Neural progenitor cell (in vitro differentiated cells): Measurements from ENCODE around the gene SBF2. TPM values are rescaled to one million over a fixed set of nuclear protein-coding genes. Genes with fewer than 3 reads are reported as not detected.

ENCODE experiments used
- DNase-seq: peaks from one replicate; pipeline ENCODE4 v3.0.0-alpha.2; 2016; ENCODE audit warnings: low spot score
- H2AFZ ChIP-seq: fragments of 200-600 bp; sonication (generic); replicated peaks from 2 replicates; pipeline ENCODE4 v1.6.1; 2016; ENCODE audit warnings: antibody characterized with exemption
- H3F3A ChIP-seq: fragments of 200-600 bp; sonication (generic); 2 replicates; pipeline ENCODE4 v1.6.1; 2016; ENCODE audit warnings: antibody characterized with exemption, low read depth
- H3K27ac ChIP-seq: fragments of 200-600 bp; sonication (generic); 2 replicates; pipeline ENCODE4 v1.5.1; 2016; ENCODE audit warnings: mild to moderate bottlenecking
- H3K27me3 ChIP-seq: fragments of 200-600 bp; sonication (generic); 2 replicates; pipeline ENCODE4 v1.6.1; 2016; ENCODE audit warnings: mild to moderate bottlenecking, moderate library complexity
- H3K36me3 ChIP-seq: fragments of 200-600 bp; sonication (generic); 2 replicates; pipeline ENCODE4 v1.5.1; 2016
- H3K4me1 ChIP-seq: fragments of 200-600 bp; sonication (generic); 2 replicates; pipeline ENCODE4 v1.6.1; 2016; ENCODE audit warnings: mixed run types
- H3K4me2 ChIP-seq: fragments of 200-600 bp; sonication (generic); 2 replicates; pipeline ENCODE4 v1.6.1; 2016
- H3K4me3 ChIP-seq: fragments of 200-600 bp; sonication (generic); 2 replicates; pipeline ENCODE4 v1.5.1; 2016
- H3K79me2 ChIP-seq: fragments of 200-600 bp; sonication (generic); 2 replicates; pipeline ENCODE4 v1.6.1; 2016; ENCODE audit warnings: low read depth
- H3K9ac ChIP-seq: fragments of 200-600 bp; sonication (generic); 2 replicates; pipeline ENCODE4 v1.6.1; 2016
- H3K9me3 ChIP-seq: fragments of 200-600 bp; sonication (generic); 2 replicates; pipeline ENCODE4 v1.5.1; 2016; ENCODE audit warnings: low read depth
- H4K20me1 ChIP-seq: fragments of 200-600 bp; sonication (generic); 2 replicates; pipeline ENCODE4 v1.6.1; 2016; ENCODE audit warnings: low read depth
- H3K27ac Mint-ChIP-seq: 3 replicates; pipeline ENCODE4 v1.8.0; 2021; ENCODE audit warnings: mixed read lengths
- H3K27me3 Mint-ChIP-seq: 2 replicates; pipeline ENCODE4 v1.8.0; 2022; ENCODE audit warnings: low read depth, mild to moderate bottlenecking, inconsistent platforms, moderate library complexity, mixed read lengths; ENCODE audit not compliant: insufficient read depth
- H3K36me3 Mint-ChIP-seq: 3 replicates; pipeline ENCODE4 v1.8.0; 2021; ENCODE audit warnings: mixed read lengths
- H3K4me1 Mint-ChIP-seq: 3 replicates; pipeline ENCODE4 v1.8.0; 2021; ENCODE audit warnings: mixed read lengths
- H3K4me3 Mint-ChIP-seq: 3 replicates; pipeline ENCODE4 v1.8.0; 2021; ENCODE audit warnings: mild to moderate bottlenecking, moderate library complexity, mixed read lengths
- H3K9me3 Mint-ChIP-seq: 3 replicates; pipeline ENCODE4 v1.8.0; 2020; ENCODE audit warnings: mixed read lengths
- CTCF ChIP-seq: fragments of 200-600 bp; sonication (generic); IDR thresholded peaks from 2 replicates; pipeline ENCODE4 v1.5.1; 2017; ENCODE audit warnings: antibody characterized with exemption, mild to moderate bottlenecking
- EZH2 ChIP-seq: fragments of 200-600 bp; sonication (generic); IDR thresholded peaks from 2 replicates; pipeline ENCODE4 v1.6.1; 2017; ENCODE audit warnings: antibody characterized with exemption, mild to moderate bottlenecking, moderate library complexity
- EZH2phosphoT487 ChIP-seq: fragments of 200-600 bp; sonication (generic); IDR thresholded peaks from 2 replicates; pipeline ENCODE4 v1.6.1; 2017; ENCODE audit warnings: antibody characterized with exemption
- total RNA-seq: library from RNA; depleted of rRNA; stranded (reverse); fragments of >200 nt; gene quantifications from 2 replicates; pipeline ENCODE4 v1.2.3, GENCODE V29; 2015; ENCODE audit warnings: low replicate concordance

SBF2 gene
- total RNA-seq, 1 donor from 2014 or later, result 48.2 TPM

DNA sequence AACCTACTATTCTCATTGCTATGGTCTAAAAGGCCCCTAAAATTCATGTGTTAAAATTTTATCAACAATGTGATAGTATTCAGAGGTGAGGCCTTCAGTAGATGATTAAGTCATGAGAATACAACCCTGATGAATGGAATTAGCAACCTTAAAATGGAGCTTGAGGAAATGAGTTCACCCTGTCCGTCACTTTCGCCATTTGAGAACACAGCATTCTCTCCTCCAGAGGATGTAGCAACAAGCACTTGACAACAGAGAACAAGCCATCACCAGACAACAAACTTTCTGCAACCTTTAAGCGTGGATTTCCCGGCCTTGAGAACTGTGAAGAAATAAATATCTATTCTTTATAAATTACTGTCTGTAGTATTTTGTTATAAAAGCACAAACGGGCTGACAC lies 197.0 kb downstream of the SBF2 start:
- no peaks in the 10 kb centered on the region for H3K79me2 ChIP-seq
- H3K36me3 ChIP-seq, result peaks cover 3% of the 10 kb centered on the region
- peaks cover 15% of the 10 kb centered on the region for H3K36me3 Mint-ChIP-seq
- TF ChIP-seq CTCF, result no peak
- TF ChIP-seq EZH2phosphoT487, result no peak
- no peak for TF ChIP-seq EZH2
- H3K9me3 Mint-ChIP-seq, result peaks cover 19% of the 10 kb centered on the region
- H3K4me3 Mint-ChIP-seq, result no peak overlapping the region
- no peak overlapping the region for H2AFZ ChIP-seq
- H3F3A ChIP-seq, result no peaks in the 10 kb centered on the region
- no peaks in the 10 kb centered on the region for H3K27me3 ChIP-seq
- no peak overlapping the region for H3K4me3 ChIP-seq
- no peak overlapping the region for H3K9ac ChIP-seq
- no peak overlapping the region for H3K4me2 ChIP-seq
- H3K9me3 ChIP-seq, result peaks cover 9% of the 10 kb centered on the region
- no peaks in the 10 kb centered on the region for H3K4me1 Mint-ChIP-seq
- no peaks in the 10 kb centered on the region for H3K4me1 ChIP-seq
- no peaks in the 10 kb centered on the region for H4K20me1 ChIP-seq
- no peaks in the 10 kb centered on the region for H3K27me3 Mint-ChIP-seq
- DNase-seq, result no peak
- H3K27ac ChIP-seq, result no peak overlapping the region
- H3K27ac Mint-ChIP-seq, result no peak overlapping the region

DNA sequence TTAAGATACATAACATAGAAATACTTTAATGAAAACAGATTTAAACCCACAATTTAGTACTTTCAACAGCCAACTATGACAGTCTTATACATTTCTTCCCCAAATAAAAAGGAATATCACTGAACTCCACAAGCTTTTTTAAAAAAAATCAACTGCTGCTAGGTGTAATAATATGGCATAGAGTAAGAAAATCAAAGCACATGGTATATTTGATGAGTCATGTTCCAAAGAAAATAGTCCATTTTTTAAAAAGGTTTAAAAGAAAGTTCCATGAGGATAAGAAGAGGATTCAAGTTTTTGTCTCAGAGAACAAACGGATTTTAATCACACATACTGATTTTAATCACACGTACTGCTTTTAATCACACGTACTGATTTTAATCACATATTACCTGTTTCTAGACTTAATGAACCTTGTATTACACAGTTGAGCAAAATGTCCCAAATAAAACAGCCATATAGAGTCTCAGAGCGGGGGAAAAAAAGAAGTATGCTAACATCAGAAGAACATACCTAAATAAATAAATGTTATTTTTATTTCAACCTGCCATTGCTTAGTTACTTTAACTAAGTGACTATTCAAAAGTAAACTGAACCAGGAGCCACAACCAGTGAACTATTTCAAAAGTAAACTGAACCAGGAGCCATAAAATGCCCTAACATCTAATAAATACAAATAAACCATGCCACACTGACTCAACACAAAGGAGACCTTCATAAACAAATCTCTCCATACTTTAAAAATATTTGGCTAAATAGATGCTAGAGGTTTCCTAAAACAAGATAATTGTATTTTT lies 198.4 kb downstream of the SBF2 start:
- no peak for TF ChIP-seq CTCF
- no peaks in the 10 kb centered on the region for H4K20me1 ChIP-seq
- peaks cover 9% of the 10 kb centered on the region for H3K36me3 Mint-ChIP-seq
- no peaks in the 10 kb centered on the region for H3F3A ChIP-seq
- no peak overlapping the region for H3K27ac ChIP-seq
- no peak overlapping the region for H3K4me3 Mint-ChIP-seq
- H3K27ac Mint-ChIP-seq, result no peak overlapping the region
- H3K4me2 ChIP-seq, result no peak overlapping the region
- DNase-seq, result no peak
- no peaks in the 10 kb centered on the region for H3K4me1 ChIP-seq
- H3K36me3 ChIP-seq, result peaks cover 3% of the 10 kb centered on the region
- H3K9me3 Mint-ChIP-seq, result peaks cover 19% of the 10 kb centered on the region
- no peaks in the 10 kb centered on the region for H3K27me3 ChIP-seq
- no peak overlapping the region for H3K4me3 ChIP-seq
- H3K9me3 ChIP-seq, result peaks cover 9% of the 10 kb centered on the region
- no peak overlapping the region for H2AFZ ChIP-seq
- no peak overlapping the region for H3K9ac ChIP-seq
- H3K27me3 Mint-ChIP-seq, result no peaks in the 10 kb centered on the region
- no peaks in the 10 kb centered on the region for H3K4me1 Mint-ChIP-seq
- H3K79me2 ChIP-seq, result no peaks in the 10 kb centered on the region

- Histone ChIP-seq H2AFZ (no peak overlapping the region), H3K27me3 (no peaks in the 10 kb centered on the region), H4K20me1 (no peaks in the 10 kb centered on the region), H3K4me3 (no peak overlapping the region), H3K4me1 (no peaks in the 10 kb centered on the region), H3K9me3 (no peaks in the 10 kb centered on the region), H3K36me3 (peaks cover 3% of the 10 kb centered on the region), H3F3A (no peaks in the 10 kb centered on the region), H3K79me2 (no peaks in the 10 kb centered on the region), H3K4me2 (no peak overlapping the region), H3K27ac (no peak overlapping the region), H3K9ac (no peak overlapping the region)
- no peaks in the 10 kb centered on the region for H3K4me1 Mint-ChIP-seq
- TF ChIP-seq EZH2, result no peak
- TF ChIP-seq EZH2phosphoT487, result no peak
- TF ChIP-seq CTCF, result no peak
- no peak overlapping the region for H3K4me3 Mint-ChIP-seq
- H3K36me3 Mint-ChIP-seq, result no peaks in the 10 kb centered on the region
- no peak overlapping the region for H3K27ac Mint-ChIP-seq
- no peak for DNase-seq
- H3K27me3 Mint-ChIP-seq, result no peaks in the 10 kb centered on the region
- peaks cover under 1% of the 10 kb centered on the region for H3K9me3 Mint-ChIP-seq
Observed at GRCh38 chr11:10092426-10092825, 201.6 kb downstream of the SBF2 start.
